Liver (tissue), 9 donors: ENCODE results near the gene AOAH. TPM values are rescaled to one million over a fixed set of nuclear protein-coding genes. Genes with fewer than 3 reads are reported as not detected.

Source experiments
- DNase-seq: peaks from one replicate; pipeline ENCODE4 v3.0.0-alpha.2; 2017; ENCODE audit warnings: low spot score
- H3K27ac ChIP-seq, 2 donors: one replicate each; pipeline ENCODE4 v1.7.0; 2013; ENCODE audit warnings: inconsistent platforms in 2 of 2, low read length in 2 of 2, control low read depth in 1 of 2, low read depth in 1 of 2, mild to moderate bottlenecking in 1 of 2
- H3K27me3 ChIP-seq, 4 donors: one replicate each; pipeline versions ENCODE4 v1.6.1 to v1.7.0; 2013; ENCODE audit warnings: low read length in 3 of 4, inconsistent platforms in 1 of 4, mild to moderate bottlenecking in 1 of 4, moderate library complexity in 1 of 4; ENCODE audit not compliant: control insufficient read depth in 4 of 4, insufficient read depth in 4 of 4
- H3K36me3 ChIP-seq, 4 donors: one replicate each; pipeline versions ENCODE4 v1.6.1 to v1.7.0; 2013; ENCODE audit warnings: low read length in 3 of 4, mild to moderate bottlenecking in 3 of 4, low read depth in 1 of 4, moderate library complexity in 1 of 4; ENCODE audit not compliant: control insufficient read depth in 4 of 4, insufficient read depth in 3 of 4
- H3K4me1 ChIP-seq, 4 donors: one replicate each; pipeline versions ENCODE4 v1.6.1 to v1.7.0; 2013; ENCODE audit warnings: low read length in 3 of 4, mild to moderate bottlenecking in 3 of 4, moderate library complexity in 1 of 4; ENCODE audit not compliant: control insufficient read depth in 4 of 4, insufficient read depth in 4 of 4
- H3K4me3 ChIP-seq, 3 donors: one replicate each; pipeline versions ENCODE4 v1.6.1 to v1.7.0; 2013; ENCODE audit warnings: low read length in 3 of 3, control low read depth in 1 of 3, low read depth in 1 of 3, mild to moderate bottlenecking in 1 of 3
- H3K9ac ChIP-seq, 2 donors: one replicate each; pipeline ENCODE4 v1.7.0; 2013; ENCODE audit warnings: low read length in 2 of 2, mild to moderate bottlenecking in 2 of 2, moderate library complexity in 2 of 2, control low read depth in 1 of 2, low read depth in 1 of 2
- H3K9me3 ChIP-seq, 4 donors: one replicate each; pipeline versions ENCODE4 v1.6.1 to v1.7.0; 2013; ENCODE audit warnings: low read length in 3 of 4; ENCODE audit not compliant: control insufficient read depth in 4 of 4
- EGR1 ChIP-seq, 2 donors: IDR thresholded peaks; 2 replicates each; pipeline ENCODE4 v1.6.1; 2016 to 2018; ENCODE audit warnings: antibody characterized with exemption in 2 of 2, low read depth in 2 of 2
- FOXA1 ChIP-seq: IDR thresholded peaks from 2 replicates; pipeline ENCODE4 v1.6.1; 2016; ENCODE audit warnings: antibody characterized with exemption
- FOXA2 ChIP-seq: IDR thresholded peaks from 2 replicates; pipeline ENCODE4 v1.6.1; 2016; ENCODE audit warnings: antibody characterized with exemption
- HNF4A ChIP-seq, 2 donors: conservative IDR thresholded peaks; 2 replicates each; pipeline ENCODE4 v1.6.1; 2016; ENCODE audit warnings: antibody characterized with exemption in 2 of 2, mild to moderate bottlenecking in 2 of 2
- HNF4G ChIP-seq: IDR thresholded peaks from 2 replicates; pipeline ENCODE4 v1.6.1; 2016; ENCODE audit warnings: antibody characterized with exemption
- JUND ChIP-seq, 2 donors: IDR thresholded peaks; 2 replicates each; pipeline ENCODE4 v1.6.1; 2016; ENCODE audit warnings: antibody characterized with exemption in 2 of 2
- RAD21 ChIP-seq, 2 donors: IDR thresholded peaks; 2 replicates each; pipeline ENCODE4 v1.6.1; 2016; ENCODE audit warnings: antibody characterized with exemption in 2 of 2, mild to moderate bottlenecking in 2 of 2
- SP1 ChIP-seq: IDR thresholded peaks from 2 replicates; pipeline ENCODE4 v1.6.1; 2018; ENCODE audit warnings: antibody characterized with exemption, mild to moderate bottlenecking
- YY1 ChIP-seq: IDR thresholded peaks from 2 replicates; pipeline ENCODE4 v1.6.1; 2016; ENCODE audit warnings: antibody characterized with exemption, mild to moderate bottlenecking
- WGBS: extraction: QIAGEN DNeasy Blood & Tissue Kit; methylation state at CpG from one replicate; pipeline ENCODE4 v1.1.7; 2013; 5-methylcytosine and 5-hydroxymethylcytosine counted together
- polyA plus RNA-seq, 2 donors: library from polyadenylated mRNA; stranded (reverse) in 1 of 2; unstranded in 1 of 2; fragments of 200-250 nt in 1 of 2; fragments of >200 nt in 1 of 2; fragmentation: Nextera tagmentation in 1 of 2; extraction: Ambion mirVana in 1 of 2; gene quantifications; one replicate each; pipeline versions ENCODE4 v1.2.1 to v1.2.3, GENCODE V29; 2013 to 2015
- total RNA-seq, 2 donors: library from RNA; depleted of rRNA; stranded (reverse); fragments of >200 nt; gene quantifications; one replicate each; pipeline ENCODE4 v1.2.3, GENCODE V29; 2014
- TF ChIP-seq, protein P1 (sequence below): IDR thresholded peaks from 2 replicates; pipeline ENCODE4 v1.6.1; 2016; ENCODE audit warnings: antibody characterized with exemption, mild to moderate bottlenecking
- TF ChIP-seq, protein P2 (sequence below): IDR thresholded peaks from 2 replicates; pipeline ENCODE4 v1.6.1; 2016; ENCODE audit warnings: antibody characterized with exemption
- donor health status: healthy.
- donor health status: healthy.
- donor health status: healthy.
- donor health status: healthy.
- donor health status: healthy.

Gene AOAH
- total and polyA plus RNA-seq, 4 donors: 2.4 to 26.7 (median 5.8) TPM

DNA sequence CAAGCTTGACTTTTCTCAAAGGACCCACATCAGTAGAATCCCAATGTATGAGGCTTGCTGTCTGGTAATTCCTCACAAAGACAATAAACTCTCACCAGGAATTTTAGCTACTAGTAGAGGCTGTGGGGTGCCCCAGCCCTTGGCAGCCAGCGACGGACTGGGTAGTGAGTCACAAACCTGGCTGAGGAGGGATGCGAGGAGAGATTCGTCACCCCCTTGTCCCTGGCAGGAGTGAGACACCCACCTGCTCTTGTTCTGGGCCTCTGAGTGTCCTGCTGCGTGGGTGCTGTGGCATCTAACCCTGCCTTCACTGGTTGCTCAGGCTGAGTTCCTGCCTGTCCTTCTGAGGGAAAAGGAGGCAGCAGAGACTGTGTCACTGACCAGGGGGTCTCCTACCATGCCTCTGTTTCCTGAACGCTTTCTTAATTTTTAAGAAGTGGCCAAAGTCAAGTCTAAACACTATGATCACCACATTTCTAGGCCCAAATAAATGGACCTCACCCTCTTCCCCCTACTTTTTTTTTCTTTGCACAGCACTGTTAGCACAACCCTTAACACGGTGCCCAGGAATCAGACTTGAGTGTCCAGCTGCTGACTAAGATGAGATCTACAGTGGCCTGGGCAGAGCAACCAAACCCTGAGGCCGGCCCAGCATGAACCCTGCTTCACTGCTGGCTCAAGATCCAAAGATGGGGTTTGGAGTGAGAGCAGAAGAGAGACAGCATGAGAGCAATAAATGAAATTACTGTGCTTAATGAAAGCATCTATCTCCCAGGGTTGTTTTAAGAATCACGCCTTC, 188.2 kb downstream of the AOAH start:
- H3K4me1 ChIP-seq: no peaks in the 10 kb centered on the region
- 96% methylated on average over 9 of the region's 9 CpGs for WGBS
- H3K9ac ChIP-seq: no peak overlapping the region
- TF ChIP-seq, protein P1, sequence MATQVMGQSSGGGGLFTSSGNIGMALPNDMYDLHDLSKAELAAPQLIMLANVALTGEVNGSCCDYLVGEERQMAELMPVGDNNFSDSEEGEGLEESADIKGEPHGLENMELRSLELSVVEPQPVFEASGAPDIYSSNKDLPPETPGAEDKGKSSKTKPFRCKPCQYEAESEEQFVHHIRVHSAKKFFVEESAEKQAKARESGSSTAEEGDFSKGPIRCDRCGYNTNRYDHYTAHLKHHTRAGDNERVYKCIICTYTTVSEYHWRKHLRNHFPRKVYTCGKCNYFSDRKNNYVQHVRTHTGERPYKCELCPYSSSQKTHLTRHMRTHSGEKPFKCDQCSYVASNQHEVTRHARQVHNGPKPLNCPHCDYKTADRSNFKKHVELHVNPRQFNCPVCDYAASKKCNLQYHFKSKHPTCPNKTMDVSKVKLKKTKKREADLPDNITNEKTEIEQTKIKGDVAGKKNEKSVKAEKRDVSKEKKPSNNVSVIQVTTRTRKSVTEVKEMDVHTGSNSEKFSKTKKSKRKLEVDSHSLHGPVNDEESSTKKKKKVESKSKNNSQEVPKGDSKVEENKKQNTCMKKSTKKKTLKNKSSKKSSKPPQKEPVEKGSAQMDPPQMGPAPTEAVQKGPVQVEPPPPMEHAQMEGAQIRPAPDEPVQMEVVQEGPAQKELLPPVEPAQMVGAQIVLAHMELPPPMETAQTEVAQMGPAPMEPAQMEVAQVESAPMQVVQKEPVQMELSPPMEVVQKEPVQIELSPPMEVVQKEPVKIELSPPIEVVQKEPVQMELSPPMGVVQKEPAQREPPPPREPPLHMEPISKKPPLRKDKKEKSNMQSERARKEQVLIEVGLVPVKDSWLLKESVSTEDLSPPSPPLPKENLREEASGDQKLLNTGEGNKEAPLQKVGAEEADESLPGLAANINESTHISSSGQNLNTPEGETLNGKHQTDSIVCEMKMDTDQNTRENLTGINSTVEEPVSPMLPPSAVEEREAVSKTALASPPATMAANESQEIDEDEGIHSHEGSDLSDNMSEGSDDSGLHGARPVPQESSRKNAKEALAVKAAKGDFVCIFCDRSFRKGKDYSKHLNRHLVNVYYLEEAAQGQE: no peak
- TF ChIP-seq HNF4G (no peak), EGR1 (IDR thresholded peaks at IDR 0.05; ENCODE audit: low read depth in 2 of 2) (no peak)
- H3K9me3 ChIP-seq: no peaks in the 10 kb centered on the region
- H3K36me3 ChIP-seq: peaks cover 0 to 4% (median 0%) of the 10 kb centered on the region in 4 donors
- no peak overlapping the region for H3K27ac ChIP-seq
- H3K4me3 ChIP-seq: no peak overlapping the region
- DNase-seq: no peak
- no peaks in the 10 kb centered on the region for H3K27me3 ChIP-seq

DNA sequence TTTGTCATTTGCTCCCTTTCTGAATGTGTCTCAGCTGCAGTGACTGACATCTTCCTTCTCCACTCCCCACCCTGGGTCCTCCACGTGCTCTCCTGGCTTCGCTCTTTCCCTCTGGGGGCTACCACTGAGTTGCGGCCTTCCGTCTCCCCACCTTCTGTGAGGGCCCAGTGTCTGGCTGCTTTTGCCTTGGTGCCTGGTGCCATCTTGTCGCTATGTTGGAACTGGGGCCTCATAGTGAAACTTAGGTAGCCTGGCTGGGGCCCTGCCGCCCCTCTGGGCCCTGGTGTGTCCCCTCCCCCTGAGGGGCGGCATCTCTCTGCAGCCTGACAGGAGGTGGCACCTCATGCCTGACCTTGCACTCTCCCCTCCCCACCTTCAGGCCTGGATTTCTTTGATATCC, 190.6 kb downstream of the AOAH start:
- 95% methylated on average over 7 of the region's 7 CpGs for WGBS
- Histone ChIP-seq H3K4me1 (no peaks in the 10 kb centered on the region), H3K36me3 (peaks cover 0 to 2% (median 0%) of the 10 kb centered on the region in 4 donors), H3K27ac (no peak overlapping the region), H3K4me3 (no peak overlapping the region), H3K9me3 (no peaks in the 10 kb centered on the region), H3K27me3 (no peaks in the 10 kb centered on the region), H3K9ac (no peak overlapping the region)
- no peak for DNase-seq
- TF ChIP-seq HNF4G (no peak), EGR1 (IDR thresholded peaks at IDR 0.05; ENCODE audit: low read depth in 2 of 2) (no peak), HNF4A (conservative IDR thresholded peaks at IDR 0.05) (no peak), YY1 (no peak), RAD21 (IDR thresholded peaks at IDR 0.05) (no peak), SP1 (no peak), FOXA1 (no peak), JUND (IDR thresholded peaks at IDR 0.05) (no peak), FOXA2 (no peak)
- TF ChIP-seq, protein P2, sequence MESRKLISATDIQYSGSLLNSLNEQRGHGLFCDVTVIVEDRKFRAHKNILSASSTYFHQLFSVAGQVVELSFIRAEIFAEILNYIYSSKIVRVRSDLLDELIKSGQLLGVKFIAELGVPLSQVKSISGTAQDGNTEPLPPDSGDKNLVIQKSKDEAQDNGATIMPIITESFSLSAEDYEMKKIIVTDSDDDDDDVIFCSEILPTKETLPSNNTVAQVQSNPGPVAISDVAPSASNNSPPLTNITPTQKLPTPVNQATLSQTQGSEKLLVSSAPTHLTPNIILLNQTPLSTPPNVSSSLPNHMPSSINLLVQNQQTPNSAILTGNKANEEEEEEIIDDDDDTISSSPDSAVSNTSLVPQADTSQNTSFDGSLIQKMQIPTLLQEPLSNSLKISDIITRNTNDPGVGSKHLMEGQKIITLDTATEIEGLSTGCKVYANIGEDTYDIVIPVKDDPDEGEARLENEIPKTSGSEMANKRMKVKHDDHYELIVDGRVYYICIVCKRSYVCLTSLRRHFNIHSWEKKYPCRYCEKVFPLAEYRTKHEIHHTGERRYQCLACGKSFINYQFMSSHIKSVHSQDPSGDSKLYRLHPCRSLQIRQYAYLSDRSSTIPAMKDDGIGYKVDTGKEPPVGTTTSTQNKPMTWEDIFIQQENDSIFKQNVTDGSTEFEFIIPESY: no peak
- TF ChIP-seq, protein P1: no peak
